ENCODE measurements around the gene KCNH2. TPM values are rescaled to one million over a fixed set of nuclear protein-coding genes. Genes with fewer than 3 reads are reported as not detected.
A peak's percentile ranks its signal among the peaks of the same experiment; 100 is the strongest.

Gene KCNH2
- total and polyA plus RNA-seq, 2 of the 13 experiments (the other 11 are each of a cell fraction or from before 2014, with no cell fraction given) = 0.09 to 0.11 TPM

DNA sequence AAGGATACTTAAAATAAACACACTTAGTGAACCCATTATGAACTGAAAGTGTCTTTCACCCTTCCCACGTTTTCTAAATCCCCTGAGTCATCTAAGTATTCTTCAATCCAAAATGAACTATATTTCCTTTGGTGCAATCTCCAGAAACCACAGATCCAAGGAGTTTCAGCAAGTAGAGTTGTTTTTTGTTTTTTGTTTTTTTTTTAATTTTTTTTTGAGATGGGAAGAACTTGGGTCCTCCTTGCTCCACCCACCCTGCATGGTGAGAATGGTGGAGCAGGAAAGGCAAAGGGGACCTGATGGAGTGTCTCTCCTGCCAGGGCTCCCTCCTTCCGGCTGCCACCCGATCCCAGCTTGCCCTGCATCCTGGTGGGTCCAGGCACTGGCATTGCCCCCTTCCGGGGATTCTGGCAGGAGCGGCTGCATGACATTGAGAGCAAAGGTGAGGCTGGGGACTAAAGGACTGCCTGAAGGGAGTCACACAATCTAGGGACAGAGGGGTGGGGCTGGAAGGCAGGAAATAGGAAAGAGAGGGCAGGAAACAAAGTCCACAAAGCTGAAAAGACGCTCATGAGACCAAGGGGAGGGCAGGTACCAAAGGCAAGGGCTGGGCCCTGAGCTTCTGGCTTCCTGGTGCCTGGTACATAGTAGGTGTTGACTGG lies 34.0 kb upstream of the KCNH2 start (continued):
- TF ChIP-seq ZNF281 (CRISPR knock-in tag; IDR thresholded peaks at IDR 0.05; ENCODE audit: borderline replicate concordance) = 0 out of 2 replicates have a peak, but pooled peaks have one; percentile 11
- no peak for TF ChIP-seq ZNF772 (CRISPR knock-in tag; IDR thresholded peaks at IDR 0.05)
- no peak for TF ChIP-seq THYN1 (CRISPR knock-in tag; IDR thresholded peaks at IDR 0.05; ENCODE audit: borderline replicate concordance, low read depth)
- TF ChIP-seq ZNF766 (CRISPR knock-in tag; IDR thresholded peaks at IDR 0.05; ENCODE audit: borderline replicate concordance) = no peak
- no peak for TF ChIP-seq NAIF1 (CRISPR knock-in tag; IDR thresholded peaks at IDR 0.05; ENCODE audit: borderline replicate concordance)
- TF ChIP-seq, protein P1, sequence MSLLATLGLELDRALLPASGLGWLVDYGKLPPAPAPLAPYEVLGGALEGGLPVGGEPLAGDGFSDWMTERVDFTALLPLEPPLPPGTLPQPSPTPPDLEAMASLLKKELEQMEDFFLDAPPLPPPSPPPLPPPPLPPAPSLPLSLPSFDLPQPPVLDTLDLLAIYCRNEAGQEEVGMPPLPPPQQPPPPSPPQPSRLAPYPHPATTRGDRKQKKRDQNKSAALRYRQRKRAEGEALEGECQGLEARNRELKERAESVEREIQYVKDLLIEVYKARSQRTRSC (CRISPR knock-in tag; IDR thresholded peaks at IDR 0.05; ENCODE audit: low read depth) = no peak
- TF ChIP-seq ZNF879 (CRISPR knock-in tag; IDR thresholded peaks at IDR 0.05) = no peak
- peak; percentile 92 for TF ChIP-seq PPARG (CRISPR knock-in tag; conservative IDR thresholded peaks at IDR 0.05)
- 0 out of 2 replicates have a peak, but pooled peaks have one; percentile 27 for TF ChIP-seq ZNF644 (CRISPR knock-in tag; IDR thresholded peaks at IDR 0.05; ENCODE audit: low read depth)
- no peak for TF ChIP-seq ZBTB38 (CRISPR knock-in tag; IDR thresholded peaks at IDR 0.05)
- TF ChIP-seq SOX13 (IDR thresholded peaks at IDR 0.05) = no peak
- peak in 1 of 2 experiments; percentile 25; a peak in 1 of 4 replicates for TF ChIP-seq SOX13 (CRISPR knock-in tag; conservative IDR thresholded peaks at IDR 0.05 in 1 of 2, IDR thresholded peaks at IDR 0.05 in 1 of 2)
- no peak for TF ChIP-seq PHF8 (CRISPR knock-in tag; IDR thresholded peaks at IDR 0.05)
- 0 out of 4 replicates have a peak, but pooled peaks of 1 of the 2 experiments have one; percentile 17 for TF ChIP-seq HMGXB4 (CRISPR knock-in tag; IDR thresholded peaks at IDR 0.05; ENCODE audit: borderline replicate concordance in 1 of 2, low read depth in 1 of 2)
- TF ChIP-seq ZNF383 (CRISPR knock-in tag; IDR thresholded peaks at IDR 0.05; ENCODE audit: borderline replicate concordance) = no peak
- TF ChIP-seq ZNF749 (CRISPR knock-in tag; IDR thresholded peaks at IDR 0.05; ENCODE audit: borderline replicate concordance) = no peak
- TF ChIP-seq ZNF563 (CRISPR knock-in tag; IDR thresholded peaks at IDR 0.05) = no peak; the same call in 1 of the 2 replicates
- TF ChIP-seq KDM4B (CRISPR knock-in tag; IDR thresholded peaks at IDR 0.05) = no peak
- no peak for TF ChIP-seq ZNF234 (CRISPR knock-in tag; conservative IDR thresholded peaks at IDR 0.05)
- 0 out of 2 replicates have a peak, but pooled peaks have one; percentile 64 for TF ChIP-seq ZNF335 (CRISPR knock-in tag; IDR thresholded peaks at IDR 0.05)
- TF ChIP-seq ZBTB42 (CRISPR knock-in tag; IDR thresholded peaks at IDR 0.05) = no peak
- 0 out of 2 replicates have a peak, but pooled peaks have one; percentile 35 for TF ChIP-seq ZNF264 (CRISPR knock-in tag; IDR thresholded peaks at IDR 0.05)
- no peak for TF ChIP-seq SYNCRIP (IDR thresholded peaks at IDR 0.05; ENCODE audit: insufficient read depth, low read depth, low read length)
- no peak; the same call in 1 of the 2 replicates for TF ChIP-seq ZMYM3 (CRISPR knock-in tag; IDR thresholded peaks at IDR 0.05)
- TF ChIP-seq ZKSCAN8 (CRISPR knock-in tag; IDR thresholded peaks at IDR 0.05; ENCODE audit: borderline replicate concordance) = no peak
- no peak for TF ChIP-seq HCFC1 (IDR thresholded peaks at IDR 0.05; ENCODE audit: low read depth, low read length)

Measured in HepG2 (cell line).